WI38 (cell line): ENCODE data around the gene SIX1.

Source experiments
- H3K4me3 ChIP-seq: 2 replicates; pipeline ENCODE4 v1.5.1; 2011; ENCODE audit warnings: low read depth, mild to moderate bottlenecking, control low read depth, low read length
- TF ChIP-seq, protein P1 (sequence below): IDR thresholded peaks from 2 replicates; pipeline ENCODE4 v1.5.1; 2012; ENCODE audit warnings: low read depth, mild to moderate bottlenecking, control low read depth, low read length

SIX1 gene

DNA sequence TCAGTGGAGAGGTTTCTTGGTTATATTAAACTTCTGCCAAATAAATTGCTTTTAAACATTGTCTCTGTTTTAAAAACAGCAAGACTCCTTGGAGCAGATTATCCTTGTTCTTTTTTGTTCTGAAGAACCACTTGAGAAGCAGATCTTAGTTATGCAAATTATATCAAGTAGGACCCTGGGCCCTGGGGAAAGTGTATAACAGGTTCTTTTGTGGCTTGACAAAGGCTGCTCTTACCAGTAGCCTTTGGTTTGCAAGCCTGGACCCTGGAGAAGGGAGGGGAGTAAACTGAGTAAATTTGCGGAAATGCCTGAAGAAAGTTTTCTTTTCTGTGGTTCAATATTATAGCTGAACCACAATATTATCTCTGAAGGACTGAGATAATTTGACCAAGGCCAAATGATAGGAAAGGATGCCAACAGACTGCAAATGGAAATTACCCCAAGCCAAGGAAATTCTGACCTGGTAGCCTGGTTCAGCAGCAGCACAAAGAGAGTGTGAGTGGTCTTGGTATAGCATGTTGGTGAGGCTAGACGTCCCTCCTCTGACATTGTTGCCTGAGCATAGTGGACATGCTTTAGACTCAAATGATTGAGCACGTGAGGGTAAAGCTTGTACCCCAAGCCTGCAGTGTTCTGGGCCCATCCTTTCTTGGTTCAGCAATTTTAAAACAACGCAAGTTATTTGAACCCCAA lies 30.4 kb upstream of the SIX1 start:
- TF ChIP-seq, protein P1, sequence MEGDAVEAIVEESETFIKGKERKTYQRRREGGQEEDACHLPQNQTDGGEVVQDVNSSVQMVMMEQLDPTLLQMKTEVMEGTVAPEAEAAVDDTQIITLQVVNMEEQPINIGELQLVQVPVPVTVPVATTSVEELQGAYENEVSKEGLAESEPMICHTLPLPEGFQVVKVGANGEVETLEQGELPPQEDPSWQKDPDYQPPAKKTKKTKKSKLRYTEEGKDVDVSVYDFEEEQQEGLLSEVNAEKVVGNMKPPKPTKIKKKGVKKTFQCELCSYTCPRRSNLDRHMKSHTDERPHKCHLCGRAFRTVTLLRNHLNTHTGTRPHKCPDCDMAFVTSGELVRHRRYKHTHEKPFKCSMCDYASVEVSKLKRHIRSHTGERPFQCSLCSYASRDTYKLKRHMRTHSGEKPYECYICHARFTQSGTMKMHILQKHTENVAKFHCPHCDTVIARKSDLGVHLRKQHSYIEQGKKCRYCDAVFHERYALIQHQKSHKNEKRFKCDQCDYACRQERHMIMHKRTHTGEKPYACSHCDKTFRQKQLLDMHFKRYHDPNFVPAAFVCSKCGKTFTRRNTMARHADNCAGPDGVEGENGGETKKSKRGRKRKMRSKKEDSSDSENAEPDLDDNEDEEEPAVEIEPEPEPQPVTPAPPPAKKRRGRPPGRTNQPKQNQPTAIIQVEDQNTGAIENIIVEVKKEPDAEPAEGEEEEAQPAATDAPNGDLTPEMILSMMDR: no peak
- H3K4me3 ChIP-seq: no peak overlapping the region

DNA sequence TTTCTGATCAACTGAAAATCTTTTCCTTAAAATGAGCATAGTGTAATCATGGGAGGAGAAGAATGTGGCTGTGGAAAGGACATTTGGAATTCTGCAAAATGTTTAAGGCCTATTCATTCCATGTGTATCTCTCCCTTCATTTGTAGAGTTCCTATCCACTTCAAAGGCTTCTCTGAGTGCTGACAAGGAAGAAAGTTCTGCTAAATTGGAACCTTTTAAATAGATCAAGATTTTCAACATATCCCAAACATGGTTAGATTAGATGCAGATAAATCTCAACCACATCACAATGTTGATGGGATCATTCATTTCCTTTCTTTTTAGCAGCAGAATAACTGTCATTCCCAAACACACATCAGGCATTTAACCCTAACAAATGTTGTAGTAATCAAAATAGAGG lies 28.4 kb upstream of the SIX1 start:
- TF ChIP-seq, protein P1: no peak
- no peak overlapping the region for H3K4me3 ChIP-seq

DNA sequence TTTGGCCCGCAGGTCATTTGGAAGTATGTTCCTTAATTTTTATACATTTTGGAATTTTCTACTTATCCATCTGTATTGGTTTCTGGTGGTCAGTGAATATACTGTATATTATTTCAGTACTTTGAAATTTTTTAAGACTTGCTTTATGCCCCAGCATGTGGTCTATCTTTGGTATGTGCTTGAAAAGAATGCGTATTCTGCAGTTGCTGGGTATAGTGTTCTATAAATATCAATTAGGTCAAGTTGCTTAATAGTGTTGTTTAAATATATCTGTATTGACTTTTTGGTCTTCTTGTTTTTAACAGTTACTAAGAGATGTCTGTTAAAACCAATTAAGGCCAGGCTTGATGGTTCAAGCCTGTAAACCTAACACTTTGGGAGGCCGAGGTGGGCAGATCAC lies 21.7 kb upstream of the SIX1 start:
- TF ChIP-seq, protein P1: no peak
- H3K4me3 ChIP-seq: no peak overlapping the region

DNA sequence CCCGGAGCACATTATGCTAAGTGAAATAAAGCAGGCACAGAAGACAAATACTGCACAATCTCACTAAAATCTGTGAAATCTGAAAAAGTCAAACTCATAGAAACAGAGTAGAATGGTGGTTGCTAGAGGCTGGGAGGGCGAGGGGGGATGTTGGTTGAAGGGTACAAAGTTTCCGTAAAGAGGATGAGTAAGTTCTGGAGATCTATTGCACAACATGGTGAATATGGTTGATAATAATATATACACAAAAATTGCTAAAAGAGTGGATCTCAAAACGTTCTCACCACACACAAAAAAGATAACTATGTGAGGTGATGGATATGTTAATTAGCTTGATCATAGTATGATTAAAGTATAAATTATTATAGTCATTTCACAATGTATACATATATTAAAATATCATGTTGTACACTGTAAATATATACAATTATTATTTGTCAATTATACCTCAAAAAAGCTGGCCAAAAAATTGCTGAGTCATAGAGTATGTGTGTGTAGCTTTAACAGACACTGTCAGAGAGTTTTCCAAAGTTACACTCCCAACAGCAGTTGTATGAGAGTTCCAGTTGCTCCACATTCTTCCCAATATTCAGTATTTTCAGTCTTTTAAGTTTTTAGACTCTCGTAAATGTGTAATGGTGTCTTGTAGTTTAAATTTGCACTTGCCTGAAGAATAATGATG lies 19.3 kb upstream of the SIX1 start:
- TF ChIP-seq, protein P1: no peak
- no peak overlapping the region for H3K4me3 ChIP-seq

DNA sequence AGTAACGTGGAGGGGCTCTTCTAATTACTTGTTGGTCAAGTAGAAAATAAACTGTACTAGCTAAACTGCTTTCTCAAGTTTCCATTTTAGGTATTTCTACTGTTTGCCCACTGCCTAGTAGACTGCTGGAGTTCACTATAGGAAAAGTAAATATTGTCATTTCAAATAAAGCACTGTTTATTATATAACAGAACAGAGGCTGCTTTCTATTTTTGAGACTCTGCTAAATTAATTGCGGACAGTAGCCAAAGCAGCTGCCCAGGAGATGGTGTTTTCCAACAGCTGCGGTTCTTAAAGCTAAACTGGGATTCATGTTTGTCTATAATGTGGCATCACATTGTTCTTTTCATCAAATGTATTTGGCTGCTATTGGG lies 15.9 kb upstream of the SIX1 start:
- no peak overlapping the region for H3K4me3 ChIP-seq
- TF ChIP-seq, protein P1: no peak

DNA sequence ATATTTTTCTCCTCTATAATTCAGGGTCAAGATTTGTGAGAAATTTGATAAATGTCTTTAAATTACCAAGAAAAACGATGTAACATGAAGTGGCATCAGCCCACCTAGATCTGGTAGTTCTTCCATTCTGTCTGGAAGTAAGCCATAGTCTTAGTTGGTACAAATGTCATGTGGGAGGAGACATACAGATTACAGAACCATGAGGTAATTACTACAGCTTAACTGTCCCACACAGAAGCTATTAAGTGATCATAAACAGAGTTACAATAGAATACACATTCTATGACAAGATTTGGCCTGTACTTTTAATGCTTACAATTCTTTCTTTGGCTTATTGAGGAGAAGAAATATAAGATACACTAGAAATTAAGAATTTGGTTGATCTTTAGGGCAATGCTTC lies 13.7 kb upstream of the SIX1 start:
- H3K4me3 ChIP-seq: no peak overlapping the region
- TF ChIP-seq, protein P1: no peak

DNA sequence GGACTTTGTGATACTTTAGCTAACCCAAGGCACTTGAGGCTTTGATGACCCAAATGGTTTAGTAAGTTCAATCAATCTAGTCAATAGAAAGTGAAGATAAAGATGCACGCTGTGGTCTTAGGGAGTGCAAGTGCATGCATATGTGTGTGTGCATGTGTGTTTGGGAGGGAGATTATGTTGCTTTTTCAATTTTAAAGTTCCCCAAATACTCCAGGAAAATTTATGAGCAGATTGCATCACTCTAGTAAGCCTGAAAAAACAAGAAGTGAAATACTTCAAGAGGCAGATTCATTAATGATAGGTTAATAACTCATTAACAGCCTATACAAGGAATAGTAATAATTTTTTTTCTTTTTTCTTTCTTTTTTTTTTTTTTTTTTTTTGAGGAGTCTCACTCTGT lies 12.4 kb upstream of the SIX1 start:
- no peak overlapping the region for H3K4me3 ChIP-seq

More for the DNA sequence above, 12.4 kb upstream of the SIX1 start:
- TF ChIP-seq, protein P1: no peak
